K562 (cell line): ENCODE results near the gene TANC1. TPM values are rescaled to one million over a fixed set of nuclear protein-coding genes. Genes with fewer than 3 reads are reported as not detected.

Experiments used
- ATAC-seq: fragments of 200-7000 bp; cut with Tn5 transposase; 3 replicates; pipeline ENCODE4 v1.9.1; 2020; ENCODE audit warnings: moderate library complexity
- BruUV-seq: library from RNA; stranded (reverse); fragments of 400-500 nt; replicated peaks from 2 replicates; lab custom pipeline; 2021; lab: Mats Ljungman, UMichigan
- CTCF ChIA-PET: fragments of 300-600 bp; formaldehyde crosslinking; extraction: SDS; loops from one replicate; lab custom pipeline; 2021; ENCODE audit warnings: low intra/inter-chr PET ratio; lab: Yijun Ruan, JAX
- POLR2A ChIA-PET: fragments of 300-600, 350-650 bp; sonication (Branson Sonifier 250); formaldehyde crosslinking; extraction: SDS; loops from one replicate; lab custom pipeline; 2021; ENCODE audit warnings: antibody characterized with exemption, inconsistent platforms; lab: Yijun Ruan, JAX
- DNase-seq, 4 experiments: peaks; one replicate each; pipeline versions ENCODE4 v3.0.0 to v3.0.0-alpha.2; 2011 to 2018; ENCODE audit warnings: low spot score in 3 of 4, mixed read lengths in 3 of 4; ENCODE audit errors: extremely low read depth in 1 of 4
- FAIRE-seq: peaks from 2 replicates; lab custom pipeline; 2011; peaks lifted over from hg19 to GRCh38; lab: Jason Lieb, UNC
- H2AFZ ChIP-seq: 2 replicates; pipeline ENCODE4 v1.6.0; 2011; ENCODE audit warnings: low read depth, low read length, control low read depth, inconsistent platforms
- H3K27ac ChIP-seq: fragments of 200-600 bp; 3 replicates; pipeline ENCODE4 v1.8.0; 2011; ENCODE audit warnings: low read depth, mild to moderate bottlenecking, control low read depth, inconsistent platforms, low read length, moderate library complexity, mixed read lengths; ENCODE audit errors: extremely low read depth
- H3K27me3 ChIP-seq, 2 experiments: fragments of 300-600 bp in 1 of 2; 2 replicates in 1 of 2; 3 replicates in 1 of 2; pipeline versions ENCODE4 v1.6.0 to v1.8.0; 2011; ENCODE audit warnings: inconsistent platforms in 2 of 2, low read length in 2 of 2, mild to moderate bottlenecking in 1 of 2, mixed read lengths in 1 of 2, moderate library complexity in 1 of 2; ENCODE audit not compliant: control insufficient read depth in 2 of 2, insufficient read depth in 2 of 2
- H3K36me3 ChIP-seq: fragments of 300-600 bp; 3 replicates; pipeline ENCODE4 v1.8.0; 2011; ENCODE audit warnings: mild to moderate bottlenecking, low read length, inconsistent platforms; ENCODE audit not compliant: control insufficient read depth, insufficient read depth
- H3K4me1 ChIP-seq, 2 experiments: fragments of 200-600 bp in 1 of 2; replicated peaks in 1 of 2; 2 replicates in 1 of 2; 3 replicates in 1 of 2; pipeline versions ENCODE4 v1.5.1 to v1.8.0; 2011; ENCODE audit warnings: inconsistent platforms in 2 of 2, low read length in 2 of 2, mild to moderate bottlenecking in 1 of 2, mixed read lengths in 1 of 2, moderate library complexity in 1 of 2; ENCODE audit not compliant: control insufficient read depth in 2 of 2, insufficient read depth in 2 of 2
- H3K4me2 ChIP-seq: 2 replicates; pipeline ENCODE4 v1.6.1; 2011; ENCODE audit warnings: low read length, control low read depth, inconsistent platforms, mixed read lengths; ENCODE audit not compliant: insufficient read depth
- H3K4me3 ChIP-seq: fragments of 200-600 bp; sonication (generic), shearing (Covaris generic); 2 replicates; pipeline ENCODE4 v1.5.1; 2016; ENCODE audit warnings: control low read depth, inconsistent platforms
- H3K79me2 ChIP-seq: fragments of 200-600 bp; 3 replicates; pipeline ENCODE4 v1.8.0; 2011; ENCODE audit warnings: low read length, inconsistent platforms; ENCODE audit not compliant: control insufficient read depth, insufficient read depth
- H3K9ac ChIP-seq, 2 experiments: 2 replicates each; pipeline versions ENCODE4 v1.6.0 to v1.6.1; 2011; ENCODE audit warnings: low read depth in 2 of 2, low read length in 2 of 2, control low read depth in 1 of 2, inconsistent platforms in 1 of 2, mild to moderate bottlenecking in 1 of 2, mixed read lengths in 1 of 2; ENCODE audit not compliant: insufficient read depth in 1 of 2
- H3K9me1 ChIP-seq: one replicate; pipeline ENCODE4 v1.6.0; 2011; ENCODE audit warnings: inconsistent platforms, mild to moderate bottlenecking, low read length, moderate library complexity; ENCODE audit not compliant: control insufficient read depth, insufficient read depth
- H3K9me3 ChIP-seq: replicated peaks from 2 replicates; pipeline ENCODE4 v1.5.1; 2011; ENCODE audit warnings: low read depth, low read length, inconsistent platforms; ENCODE audit not compliant: control insufficient read depth, insufficient read depth
- H4K20me1 ChIP-seq: replicated peaks from 2 replicates; pipeline ENCODE4 v1.6.1; 2011; ENCODE audit warnings: low read length, inconsistent platforms, mixed read lengths; ENCODE audit not compliant: control insufficient read depth, insufficient read depth
- CBX3 ChIP-seq, 2 experiments: IDR thresholded peaks; 1 replicate in 1 of 2; 2 replicates in 1 of 2; pipeline ENCODE4 v1.6.1; 2012; ENCODE audit warnings: inconsistent platforms in 2 of 2, low read length in 2 of 2, borderline replicate concordance in 1 of 2, control low read depth in 1 of 2
- MCM7 ChIP-seq, 2 experiments: fragments of 450-650 bp; IDR thresholded peaks; 2 replicates each; pipeline ENCODE4 v1.6.1; 2016 to 2018
- PHF8 ChIP-seq: fragments of 200-600 bp; sonication (generic); IDR thresholded peaks from 2 replicates; pipeline ENCODE4 v1.6.1; 2012; ENCODE audit warnings: mixed run types, mild to moderate bottlenecking, inconsistent platforms, low read length, moderate library complexity, borderline replicate concordance
- ZNF354B ChIP-seq: fragments of 250-450 bp; sonication (Bioruptor Pico); IDR thresholded peaks from 2 replicates; pipeline ENCODE4 v1.4.0; 2020
- WGBS: fragments of 100-300 bp; shearing (Covaris generic); methylation state at CpG from one replicate; pipeline ENCODE4 v1.1.6; 2016; ENCODE audit warnings: low coverage, mixed read lengths; ENCODE audit not compliant: insufficient coverage; ENCODE audit errors: missing lambda C conversion rate; 5-methylcytosine and 5-hydroxymethylcytosine counted together
- in situ Hi-C: fragments of 300-500 bp; cut with MboI; formaldehyde crosslinking; loops from 4 replicates; pipeline ENCODE4 v1.15.0; 2018; ENCODE audit warnings: inconsistent platforms, mixed read lengths
- intact Hi-C: fragments of 100-400 bp; cut with micrococcal nuclease; formaldehyde crosslinking; loops from 2 replicates; pipeline ENCODE4 v1.14.2; 2022
- polyA plus RNA-seq, 8 experiments: library from polyadenylated mRNA; depleted of rRNA in 4 of 8; stranded (reverse) in 5 of 8; unstranded in 3 of 8; fragments of >200 nt; fragmentation: Nextera tagmentation in 2 of 8; fragmentation: Illumina TruSeq in 1 of 8; extraction: Ambion mirVana in 2 of 8; extraction: Trizol in 1 of 8; gene quantifications; 2 replicates each; pipeline versions ENCODE4 v1.2.1 to v1.2.3, GENCODE V29; 2011 to 2014; ENCODE audit warnings: inconsistent platforms in 1 of 8, missing spikeins in 1 of 8
- total RNA-seq, 7 experiments: library from RNA; depleted of rRNA in 6 of 7; stranded (reverse); fragments of >200 nt in 6 of 7; fragmentation: Illumina TruSeq in 2 of 7; extraction: Trizol in 2 of 7; gene quantifications; 2 replicates each; pipeline versions ENCODE4 v1.2.1 to v1.2.3, GENCODE V29; 2011 to 2021; ENCODE audit warnings: low replicate concordance in 1 of 7
- TF ChIP-seq, protein P1 (sequence below), 2 experiments: fragments of 450-650 bp; formaldehyde crosslinking in 1 of 2; IDR thresholded peaks; 2 replicates each; pipeline versions ENCODE4 v1.4.0 to v1.6.1; 2014 to 2020; ENCODE audit warnings: mild to moderate bottlenecking in 2 of 2, borderline replicate concordance in 1 of 2, low read depth in 1 of 2

Gene TANC1
- total and polyA plus RNA-seq, 9 of the 15 experiments (the other 6 are each of a cell fraction or from before 2014, with no cell fraction given) = under 0.01 to 0.20 (median 0.07) TPM; not detected in 1

GRCh38 chr2:159179096-159179495 lies 210.7 kb downstream of the TANC1 start:
- Histone ChIP-seq H3K9me3 (no peaks in the 10 kb centered on the region), H3K4me3 (no peak overlapping the region), H3K4me1 (no peaks in the 10 kb centered on the region; a peak in 1 of 5 replicates), H3K9ac (no peak overlapping the region), H3K9me1 (peaks cover 4% of the 10 kb centered on the region), H3K27ac (no peak overlapping the region), H3K4me2 (no peak overlapping the region)
- BruUV-seq = no TSS peak
- no peak for FAIRE-seq
- intact Hi-C loops = loop anchor here (5.0 to 10.0 kb wide), 2 partner anchors 628 to 766 kb away; no protein-coding TSS in a partner anchor
- CTCF ChIA-PET = no interaction called here
- TF ChIP-seq PHF8 = no peak
- no peak for TF ChIP-seq MCM7 (IDR thresholded peaks at IDR 0.05)
- TF ChIP-seq, protein P1, sequence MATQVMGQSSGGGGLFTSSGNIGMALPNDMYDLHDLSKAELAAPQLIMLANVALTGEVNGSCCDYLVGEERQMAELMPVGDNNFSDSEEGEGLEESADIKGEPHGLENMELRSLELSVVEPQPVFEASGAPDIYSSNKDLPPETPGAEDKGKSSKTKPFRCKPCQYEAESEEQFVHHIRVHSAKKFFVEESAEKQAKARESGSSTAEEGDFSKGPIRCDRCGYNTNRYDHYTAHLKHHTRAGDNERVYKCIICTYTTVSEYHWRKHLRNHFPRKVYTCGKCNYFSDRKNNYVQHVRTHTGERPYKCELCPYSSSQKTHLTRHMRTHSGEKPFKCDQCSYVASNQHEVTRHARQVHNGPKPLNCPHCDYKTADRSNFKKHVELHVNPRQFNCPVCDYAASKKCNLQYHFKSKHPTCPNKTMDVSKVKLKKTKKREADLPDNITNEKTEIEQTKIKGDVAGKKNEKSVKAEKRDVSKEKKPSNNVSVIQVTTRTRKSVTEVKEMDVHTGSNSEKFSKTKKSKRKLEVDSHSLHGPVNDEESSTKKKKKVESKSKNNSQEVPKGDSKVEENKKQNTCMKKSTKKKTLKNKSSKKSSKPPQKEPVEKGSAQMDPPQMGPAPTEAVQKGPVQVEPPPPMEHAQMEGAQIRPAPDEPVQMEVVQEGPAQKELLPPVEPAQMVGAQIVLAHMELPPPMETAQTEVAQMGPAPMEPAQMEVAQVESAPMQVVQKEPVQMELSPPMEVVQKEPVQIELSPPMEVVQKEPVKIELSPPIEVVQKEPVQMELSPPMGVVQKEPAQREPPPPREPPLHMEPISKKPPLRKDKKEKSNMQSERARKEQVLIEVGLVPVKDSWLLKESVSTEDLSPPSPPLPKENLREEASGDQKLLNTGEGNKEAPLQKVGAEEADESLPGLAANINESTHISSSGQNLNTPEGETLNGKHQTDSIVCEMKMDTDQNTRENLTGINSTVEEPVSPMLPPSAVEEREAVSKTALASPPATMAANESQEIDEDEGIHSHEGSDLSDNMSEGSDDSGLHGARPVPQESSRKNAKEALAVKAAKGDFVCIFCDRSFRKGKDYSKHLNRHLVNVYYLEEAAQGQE (IDR thresholded peaks at IDR 0.05; ENCODE audit: borderline replicate concordance) = no peak
- TF ChIP-seq, protein P1 (CRISPR knock-in tag; IDR thresholded peaks at IDR 0.05; ENCODE audit: low read depth) = no peak
- no peak for TF ChIP-seq ZNF354B (CRISPR knock-in tag)
- TF ChIP-seq CBX3 (IDR thresholded peaks at IDR 0.05; ENCODE audit: borderline replicate concordance in 1 of 2, low read length in 2 of 2) = no peak
- TF ChIP-seq, all 486 proteins: peak for 0
- Histone ChIP-seq H3K36me3 (no peaks in the 10 kb centered on the region), H3K79me2 (no peaks in the 10 kb centered on the region), H3K27me3 (peaks cover 27 to 60% of the 10 kb centered on the region in 2 experiments), H4K20me1 (no peaks in the 10 kb centered on the region), H2AFZ (no peak overlapping the region)
- DNase-seq = no peak
- ATAC-seq = no peak
- POLR2A ChIA-PET = interaction anchor here (1.3 to 2.4 kb wide), 3 partner anchors 10 kb away, joined by 3 to 7 read pairs (median 3); no protein-coding TSS in a partner anchor
- WGBS = 6% methylated on average over 8 of the region's 8 CpGs
- in situ Hi-C loops = no loop called here
